ENCODE data around the gene SCARB1.

GRCh38 chr12:124867401-124867930 lies 3.8 kb upstream of the SCARB1 start:
- TF ChIP-seq CTCF (IDR thresholded peaks at IDR 0.05) (no peak), POLR2A (IDR thresholded peaks at IDR 0.05) (peak; percentile 45)

Measured in right lobe of liver (tissue), 4 donors.